GM12878 (cell line): Measurements from ENCODE around the gene SLIT2. TPM values are rescaled to one million over a fixed set of nuclear protein-coding genes. Genes with fewer than 3 reads are reported as not detected.

Experiments used
- ATAC-seq: fragments of 200-7000 bp; cut with Tn5 transposase; 3 replicates; pipeline ENCODE4 v1.9.1; 2020; ENCODE audit warnings: mild to moderate bottlenecking, moderate library complexity
- BruUV-seq: library from RNA; stranded (reverse); fragments of 400-500 nt; replicated peaks from 2 replicates; lab custom pipeline; 2021; lab: Mats Ljungman, UMichigan
- CTCF ChIA-PET: fragments of 300-600 bp; sonication (Branson Sonifier 250); formaldehyde crosslinking; extraction: SDS; loops from one replicate; lab custom pipeline; 2021; ENCODE audit warnings: inconsistent platforms; lab: Yijun Ruan, JAX
- POLR2A ChIA-PET: fragments of 350-600 bp; formaldehyde crosslinking; extraction: SDS; loops from one replicate; lab custom pipeline; 2021; ENCODE audit warnings: inconsistent platforms; lab: Charles Lee
- RAD21 ChIA-PET: fragments of 300-600 bp; sonication (Branson Sonifier 250); formaldehyde crosslinking; loops from one replicate; lab custom pipeline; 2023; ENCODE audit warnings: antibody characterized with exemption; ENCODE audit not compliant: unreplicated experiment; lab: Charles Lee
- SMC1A ChIA-PET: fragments of 300-600 bp; sonication (Branson Sonifier 250); formaldehyde crosslinking; loops from one replicate; lab custom pipeline; 2023; ENCODE audit not compliant: unreplicated experiment, uncharacterized antibody; lab: Charles Lee
- DNase-seq: peaks from one replicate; pipeline ENCODE4 v3.0.0-alpha.2; 2011; ENCODE audit warnings: low read depth, low spot score
- FAIRE-seq: peaks from 3 replicates; lab custom pipeline; 2011; peaks lifted over from hg19 to GRCh38; lab: Jason Lieb, UNC
- H2AFZ ChIP-seq: 2 replicates; pipeline ENCODE4 v1.6.0; 2011; ENCODE audit warnings: low read depth, low read length, control low read depth; ENCODE audit not compliant: control insufficient read depth
- H3K27ac ChIP-seq: 2 replicates; pipeline ENCODE4 v1.5.1; 2011; ENCODE audit warnings: control low read depth; ENCODE audit not compliant: control insufficient read depth, insufficient read depth
- H3K27me3 ChIP-seq, 2 experiments: replicated peaks in 1 of 2; 2 replicates each; pipeline versions ENCODE4 v1.6.0 to v1.6.1; 2011; ENCODE audit warnings: low read length in 1 of 2; ENCODE audit not compliant: control insufficient read depth in 2 of 2, insufficient read depth in 2 of 2
- H3K36me3 ChIP-seq, 2 experiments: 2 replicates each; pipeline ENCODE4 v1.5.1; 2011; ENCODE audit warnings: low read length in 1 of 2; ENCODE audit not compliant: control insufficient read depth in 2 of 2, insufficient read depth in 2 of 2
- H3K4me1 ChIP-seq: 2 replicates; pipeline ENCODE4 v1.6.1; 2011; ENCODE audit warnings: mild to moderate bottlenecking, low read length, moderate library complexity, mixed read lengths; ENCODE audit not compliant: control insufficient read depth, insufficient read depth
- H3K4me2 ChIP-seq: 2 replicates; pipeline ENCODE4 v1.6.0; 2011; ENCODE audit warnings: control low read depth; ENCODE audit not compliant: control insufficient read depth, insufficient read depth
- H3K4me3 ChIP-seq: fragments of 200-600 bp; sonication (generic); 2 replicates; pipeline ENCODE4 v1.5.1; 2016
- H3K79me2 ChIP-seq: 2 replicates; pipeline ENCODE4 v1.6.0; 2011; ENCODE audit warnings: low read length; ENCODE audit not compliant: control insufficient read depth, insufficient read depth
- H3K9ac ChIP-seq: 2 replicates; pipeline ENCODE4 v1.8.0; 2011; ENCODE audit warnings: low read length, control low read depth, mixed read lengths; ENCODE audit not compliant: control insufficient read depth, insufficient read depth
- H3K9me3 ChIP-seq: replicated peaks from 3 replicates; pipeline ENCODE4 v1.5.1; 2011; ENCODE audit warnings: mild to moderate bottlenecking, low read length; ENCODE audit not compliant: control insufficient read depth, insufficient read depth
- H4K20me1 ChIP-seq: 2 replicates; pipeline ENCODE4 v1.6.0; 2011; ENCODE audit not compliant: control insufficient read depth, insufficient read depth
- ASH2L ChIP-seq: fragments of 300-600, 200-600 bp; sonication (generic); IDR thresholded peaks from 2 replicates; pipeline ENCODE4 v1.6.1; 2017; ENCODE audit warnings: low read depth, mild to moderate bottlenecking, borderline replicate concordance
- E4F1 ChIP-seq: fragments of 450-650 bp; IDR thresholded peaks from 2 replicates; pipeline ENCODE4 v1.6.1; 2018; ENCODE audit warnings: borderline replicate concordance, mild to moderate bottlenecking; ENCODE audit not compliant: partially characterized antibody
- FOXK2 ChIP-seq: fragments of 450-650 bp; IDR thresholded peaks from 2 replicates; pipeline ENCODE4 v1.6.1; 2017; ENCODE audit warnings: mild to moderate bottlenecking, moderate library complexity
- HDGF ChIP-seq: fragments of 450-650 bp; IDR thresholded peaks from 2 replicates; pipeline ENCODE4 v1.6.1; 2016; ENCODE audit warnings: antibody characterized with exemption
- IRF5 ChIP-seq: fragments of 450-650 bp; IDR thresholded peaks from 2 replicates; pipeline ENCODE4 v1.6.1; 2017; ENCODE audit warnings: borderline replicate concordance
- RAD21 ChIP-seq: IDR thresholded peaks from 2 replicates; pipeline ENCODE4 v1.6.1; 2011; ENCODE audit warnings: mild to moderate bottlenecking, low read depth, low read length, moderate library complexity; ENCODE audit not compliant: insufficient read depth
- ZBTB40 ChIP-seq: fragments of 450-650 bp; IDR thresholded peaks from 2 replicates; pipeline ENCODE4 v1.6.1; 2016; ENCODE audit warnings: mild to moderate bottlenecking, moderate library complexity, borderline replicate concordance
- WGBS: methylation state at CpG from one replicate; pipeline ENCODE4 v1.1.6; 2016; ENCODE audit warnings: low lambda C conversion rate; ENCODE audit not compliant: insufficient replicate concordance, insufficient coverage; ENCODE audit errors: missing lambda C conversion rate; 5-methylcytosine and 5-hydroxymethylcytosine counted together
- in situ Hi-C: fragments of 300-500 bp; cut with MboI; formaldehyde crosslinking; loops from 9 replicates; pipeline ENCODE4 v1.14.3; 2018; ENCODE audit warnings: mixed read lengths
- intact Hi-C: fragments of 100-400 bp; cut with micrococcal nuclease; formaldehyde crosslinking; loops from one replicate; pipeline ENCODE4 v1.14.2; 2022; ENCODE audit not compliant: unreplicated experiment
- polyA plus RNA-seq, 11 experiments: library from polyadenylated mRNA; depleted of rRNA in 4 of 11; unstranded in 6 of 11; stranded (reverse) in 5 of 11; fragments of >200 nt; fragmentation: Nextera tagmentation in 4 of 11; fragmentation: Illumina TruSeq in 1 of 11; extraction: Ambion mirVana in 4 of 11; extraction: Trizol in 1 of 11; gene quantifications; 1 replicate in 1 of 11; 2 replicates in 10 of 11; pipeline versions ENCODE4 v1.2.1 to v1.2.3, GENCODE V29; 2011 to 2016; ENCODE audit warnings: inconsistent platforms in 2 of 11, missing spikeins in 2 of 11, low read depth in 1 of 11
- total RNA-seq, 4 experiments: library from RNA; depleted of rRNA in 3 of 4; stranded (reverse); fragments of >200 nt in 3 of 4; fragmentation: Illumina TruSeq in 1 of 4; extraction: Trizol in 1 of 4; gene quantifications; 2 replicates each; pipeline versions ENCODE4 v1.2.1 to v1.2.3, GENCODE V29; 2013 to 2021

Gene SLIT2
- total and polyA plus RNA-seq, 10 of the 15 experiments (the other 5 are each of a cell fraction or from before 2014, with no cell fraction given) = 0.01 to 0.05 TPM; not detected in 8

- no peaks in the 10 kb centered on the region for H3K4me1 ChIP-seq
- H3K9me3 ChIP-seq = no peaks in the 10 kb centered on the region
- POLR2A ChIA-PET = no interaction called here
- H3K27ac ChIP-seq = no peak overlapping the region
- DNase-seq (no peak), ATAC-seq (no peak), FAIRE-seq (no peak)
- RAD21 ChIA-PET = no interaction called here
- no peaks in the 10 kb centered on the region for H3K27me3 ChIP-seq
- H3K79me2 ChIP-seq = no peaks in the 10 kb centered on the region
- no peak overlapping the region for H3K4me2 ChIP-seq
- no peak overlapping the region for H3K9ac ChIP-seq
- no peak overlapping the region for H2AFZ ChIP-seq
- no peaks in the 10 kb centered on the region for H3K36me3 ChIP-seq
- no peak overlapping the region for H3K4me3 ChIP-seq
- no TSS peak for BruUV-seq
- CTCF ChIA-PET = no interaction called here
- WGBS = 0% methylated on average over 2 of the region's 2 CpGs
- in situ Hi-C loops (no loop called here), intact Hi-C loops (no loop called here)
- SMC1A ChIA-PET = no interaction called here
- no peaks in the 10 kb centered on the region for H4K20me1 ChIP-seq
- TF ChIP-seq RAD21 = no peak
- TF ChIP-seq IRF5 = no peak
- no peak for TF ChIP-seq HDGF
- TF ChIP-seq, all 136 proteins: peak for 0
These were observed 29.7 kb downstream of the SLIT2 start for GRCh38 chr4:20281453-20281852.

- DNase-seq (no peak), ATAC-seq (no peak), FAIRE-seq (no peak)
- CTCF ChIA-PET = interaction anchor here (0.6 kb wide), 1 partner anchor 1561 kb away, joined by 3 read pairs; no protein-coding TSS in a partner anchor
- no peaks in the 10 kb centered on the region for H3K9me3 ChIP-seq
- H3K9ac ChIP-seq = no peak overlapping the region
- SMC1A ChIA-PET = no interaction called here
- WGBS = 35% methylated on average over 4 of the region's 4 CpGs
- intact Hi-C loops = no loop called here
- RAD21 ChIA-PET = no interaction called here
- no TSS peak for BruUV-seq
- no peak overlapping the region for H3K27ac ChIP-seq
- H3K4me1 ChIP-seq = no peaks in the 10 kb centered on the region
- no peaks in the 10 kb centered on the region for H3K79me2 ChIP-seq
- no peaks in the 10 kb centered on the region for H3K36me3 ChIP-seq
- H3K4me3 ChIP-seq = no peak overlapping the region
- no peaks in the 10 kb centered on the region for H3K27me3 ChIP-seq
- no peaks in the 10 kb centered on the region for H4K20me1 ChIP-seq
- no peak overlapping the region for H2AFZ ChIP-seq
- in situ Hi-C loops = no loop called here
- H3K4me2 ChIP-seq = no peak overlapping the region
- POLR2A ChIA-PET = no interaction called here
- TF ChIP-seq ZBTB40 = no peak
- no peak for TF ChIP-seq FOXK2
- no peak for TF ChIP-seq ASH2L
- no peak for TF ChIP-seq E4F1
These were observed 31.3 kb downstream of the SLIT2 start for GRCh38 chr4:20283039-20283438.
